Suppressor macrophage (primary cell): Measurements from ENCODE around the gene C1orf159.

Source experiments
- DNase-seq, 4 experiments: peaks; one replicate each; pipeline ENCODE4 v3.0.0-alpha.2; 2020 to 2022

C1orf159 gene

GRCh38 chr1:1051127-1051810, 64.6 kb downstream of the C1orf159 start:
- no peak for DNase-seq

GRCh38 chr1:1050577-1051052, 65.3 kb downstream of the C1orf159 start:
- no peak for DNase-seq

GRCh38 chr1:1049318-1050165, 66.3 kb downstream of the C1orf159 start:
- no peak for DNase-seq

- DNase-seq, result no peak
Measured at GRCh38 chr1:1048765-1049164, 67.1 kb downstream of the C1orf159 start.

- no peak for DNase-seq
Measured at GRCh38 chr1:1047963-1048362, 67.9 kb downstream of the C1orf159 start.

GRCh38 chr1:1047407-1047806, 68.5 kb downstream of the C1orf159 start:
- DNase-seq, result no peak

GRCh38 chr1:1046767-1047166, 69.1 kb downstream of the C1orf159 start:
- DNase-seq, result no peak

GRCh38 chr1:1046243-1046642, 69.6 kb downstream of the C1orf159 start:
- DNase-seq, result no peak

- DNase-seq, result no peak
Measured at GRCh38 chr1:1045129-1045528, 70.8 kb downstream of the C1orf159 start.

- no peak for DNase-seq
Measured at GRCh38 chr1:1044455-1045078, 71.3 kb downstream of the C1orf159 start.

GRCh38 chr1:1043921-1044320, 72.0 kb downstream of the C1orf159 start:
- no peak for DNase-seq

GRCh38 chr1:1043411-1043810, 72.5 kb downstream of the C1orf159 start:
- no peak for DNase-seq

GRCh38 chr1:1042835-1043234, 73.1 kb downstream of the C1orf159 start:
- no peak for DNase-seq

GRCh38 chr1:1041873-1042272, 74.0 kb downstream of the C1orf159 start:
- no peak for DNase-seq

- no peak for DNase-seq
Measured at GRCh38 chr1:1041092-1041523, 74.8 kb downstream of the C1orf159 start.

GRCh38 chr1:1040004-1040991, 75.6 kb downstream of the C1orf159 start:
- DNase-seq, result peak; percentile 61 to 88 (median 76)

GRCh38 chr1:1039145-1039910, 76.6 kb downstream of the C1orf159 start:
- DNase-seq, result peak; percentile 52 to 72 (median 66)

- peak; percentile 80 to 90 (median 84) for DNase-seq
Measured at GRCh38 chr1:1038694-1039093, 77.2 kb downstream of the C1orf159 start.

GRCh38 chr1:1037366-1038327, 78.2 kb downstream of the C1orf159 start:
- DNase-seq, result peak in 1 of 4 experiments; percentile 30
